ENCODE data around the gene GBA2.

The GBA2 gene

DNA sequence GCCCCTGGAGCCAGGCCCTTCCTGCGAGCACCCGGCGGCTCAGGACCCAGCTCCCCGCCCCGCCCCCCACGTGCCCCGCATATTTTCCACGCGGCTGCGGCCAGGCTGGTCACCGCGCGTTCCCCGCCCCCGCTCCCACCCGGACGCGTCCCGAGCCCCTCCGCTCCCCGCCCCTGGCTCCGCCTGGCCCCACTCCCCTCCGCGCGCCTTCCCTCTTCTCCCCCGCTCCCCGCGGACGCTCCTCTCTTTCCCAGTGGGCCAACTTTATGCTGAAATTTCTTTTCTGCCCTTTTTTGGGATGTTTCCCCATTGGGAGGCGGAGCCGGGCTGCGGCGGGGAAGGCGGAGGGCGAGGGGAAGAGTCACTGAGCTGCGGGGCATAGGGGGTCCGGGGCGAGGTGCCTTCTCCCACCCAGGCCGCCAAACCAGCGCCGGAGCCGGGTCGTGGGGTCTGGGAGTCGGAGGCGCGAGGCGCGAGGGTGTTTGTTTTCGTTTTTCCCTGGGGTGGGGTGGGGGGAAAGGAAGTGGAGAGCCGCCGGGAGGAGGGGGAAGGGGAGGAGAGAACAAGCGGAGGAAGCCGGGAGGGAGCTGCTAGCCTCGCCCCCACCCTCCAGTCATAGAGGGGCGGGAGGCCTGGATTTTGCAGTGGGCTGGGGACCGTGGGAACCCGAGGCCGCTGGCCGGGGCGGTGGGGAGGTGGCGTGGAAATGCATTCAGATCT is 58.3 kb downstream of the GBA2 start:
- DNase-seq (ENCODE audit: low read depth): peak; percentile 14

DNA sequence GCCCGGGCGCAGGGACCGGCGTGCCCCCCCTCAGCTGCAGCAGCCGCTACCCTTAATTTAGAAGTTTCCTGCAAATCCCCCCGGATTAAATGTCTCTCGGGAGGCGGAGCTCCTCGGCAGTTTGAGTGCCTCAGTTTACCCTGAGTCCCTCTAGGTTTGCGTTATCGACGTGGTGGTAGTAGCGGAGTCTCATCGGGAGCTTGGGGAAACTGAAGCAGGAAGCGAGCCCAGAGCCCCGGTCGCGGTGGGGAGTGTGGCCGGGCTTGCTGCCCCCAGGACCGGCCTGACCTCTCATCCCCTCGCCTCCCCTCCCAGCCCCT is 58.8 kb downstream of the GBA2 start:
- DNase-seq (ENCODE audit: low read depth): no peak

DNA sequence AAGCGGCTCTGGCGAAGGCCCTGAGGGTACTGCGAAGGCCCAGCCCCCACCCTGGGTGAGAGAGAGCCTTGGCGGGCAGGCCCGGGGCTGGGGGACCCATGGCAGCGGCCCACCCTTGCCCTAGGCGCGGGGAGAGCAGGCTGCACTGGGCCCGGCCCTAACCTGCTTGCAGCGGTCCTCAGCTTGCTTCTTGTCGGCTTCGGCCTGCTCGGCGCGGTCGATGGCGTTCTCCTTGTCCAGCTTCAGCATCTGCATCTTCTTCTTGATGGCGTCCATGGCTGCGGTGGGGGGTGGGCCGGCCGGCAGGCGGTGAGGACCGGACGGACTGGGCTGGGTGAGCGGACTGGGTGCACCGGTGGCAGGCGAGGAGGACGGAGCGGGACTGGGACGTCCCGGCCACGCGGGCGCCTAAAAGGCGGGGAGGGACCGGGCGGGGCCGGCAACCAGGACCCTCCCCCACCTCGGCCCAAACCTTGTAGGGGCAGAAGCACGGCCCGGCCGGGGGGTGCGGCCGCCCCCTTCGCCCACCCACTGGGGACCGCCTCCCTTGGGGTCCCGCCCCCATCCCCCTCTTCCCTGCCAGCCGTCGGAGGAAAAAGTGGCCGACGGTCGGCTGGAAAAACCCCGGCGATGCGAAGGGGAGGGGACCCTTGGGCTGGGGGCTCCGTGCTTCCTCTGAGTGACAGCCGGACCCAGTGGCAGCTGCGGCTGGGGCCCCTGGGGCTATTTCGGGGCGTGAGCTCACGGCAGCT is 59.3 kb downstream of the GBA2 start, which contains the start of gene TPM2:
TSS of gene TPM2 (minus strand) at position 384 of the 752 bp plus-strand sequence. CDS start at position 276, 108 bp downstream.
- no peak for DNase-seq (ENCODE audit: low read depth)

DNA sequence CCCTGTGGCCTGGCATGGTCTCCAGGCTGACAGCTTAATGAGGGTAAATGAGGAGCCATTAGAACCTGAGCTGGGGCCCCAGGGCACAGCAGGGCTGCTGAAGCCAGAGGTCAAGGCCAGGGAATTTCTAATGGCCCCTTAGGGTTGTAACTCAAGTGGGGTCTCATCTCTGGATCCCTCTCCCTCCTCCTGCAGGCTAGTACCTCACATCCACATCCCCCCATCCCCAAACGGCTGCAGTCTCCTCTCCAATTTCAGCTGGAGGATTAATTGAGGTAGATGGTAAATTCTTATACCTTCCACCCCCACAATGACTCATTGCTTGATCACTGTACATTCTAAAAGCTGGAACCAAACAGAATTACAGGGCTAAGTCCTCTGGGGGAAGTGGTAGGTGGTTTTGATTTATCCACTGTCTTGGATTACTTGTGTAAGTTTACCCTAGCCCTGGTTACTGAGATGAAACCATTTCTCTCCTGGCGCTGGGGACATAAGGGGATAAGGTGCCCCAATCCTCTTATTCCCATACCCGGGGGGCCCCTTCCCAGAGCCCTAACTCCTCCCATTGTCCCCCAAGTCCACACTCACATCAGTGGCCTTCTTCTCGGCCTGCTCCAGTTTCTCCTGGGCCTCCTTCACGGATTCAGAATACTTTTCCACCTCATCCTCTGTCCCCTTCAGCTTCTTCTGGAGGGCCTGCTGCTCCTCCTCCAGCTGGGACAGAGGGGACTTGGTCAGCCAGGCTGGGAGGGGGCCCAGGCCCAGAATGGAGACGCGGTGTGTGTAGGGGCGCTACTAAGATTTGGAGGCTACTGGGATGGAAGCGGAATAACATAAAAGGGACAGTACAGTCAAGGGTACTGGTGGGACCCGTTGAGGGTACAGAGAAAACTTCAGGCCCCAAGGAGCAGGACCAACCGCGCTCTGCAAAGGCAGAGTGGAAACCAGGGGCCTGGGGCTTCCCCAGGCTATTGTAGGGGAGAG is 60.2 kb downstream of the GBA2 start:
- DNase-seq (ENCODE audit: low read depth): no peak

DNA sequence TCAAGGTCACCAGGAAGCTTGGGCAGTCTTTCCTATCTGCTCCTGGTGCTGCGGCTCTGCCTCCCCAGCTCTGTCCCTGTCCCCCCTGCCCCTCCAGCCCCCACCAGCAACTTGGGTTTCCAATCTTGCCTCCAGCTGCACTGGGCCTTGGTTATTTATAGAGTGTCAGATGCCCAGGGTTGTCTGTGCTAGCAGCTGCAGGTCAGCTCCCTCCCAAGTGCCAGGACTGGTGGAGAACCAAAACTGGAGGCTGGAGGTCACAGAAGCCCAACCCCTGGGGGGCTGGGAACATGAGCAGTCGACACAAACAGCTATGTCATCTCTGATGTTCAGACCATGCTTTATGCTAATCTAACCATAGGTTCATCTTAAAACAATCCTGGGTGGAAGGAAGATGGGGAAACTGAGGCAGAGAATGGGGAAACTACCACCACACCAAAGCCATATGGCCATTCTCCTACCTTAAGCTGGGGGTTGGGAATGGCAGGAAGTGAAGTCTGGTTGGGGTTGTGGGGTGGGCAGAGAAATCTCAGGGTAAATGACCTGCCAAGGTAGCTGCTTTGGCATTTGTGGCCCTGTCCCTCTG is 61.0 kb downstream of the GBA2 start:
- no peak for DNase-seq (ENCODE audit: low read depth)

DNA sequence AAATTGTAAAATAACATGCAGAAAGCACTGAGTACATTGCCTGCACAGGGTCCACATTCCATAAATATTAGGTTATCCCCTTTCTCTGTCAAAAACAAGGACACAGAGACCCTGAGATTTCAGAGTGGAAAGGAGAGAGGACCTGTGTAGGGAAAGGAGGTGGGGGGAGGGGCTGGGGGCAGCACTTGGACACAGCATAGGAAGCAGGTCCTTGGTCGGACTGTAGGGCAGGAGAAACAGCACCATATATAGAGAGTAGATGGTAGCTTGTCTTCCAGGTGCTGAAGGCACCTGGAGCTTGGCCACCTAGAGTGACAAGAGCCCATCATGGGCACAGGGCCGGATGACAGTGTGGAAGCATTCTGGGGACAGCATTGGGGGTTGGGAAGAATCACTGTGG is 61.7 kb downstream of the GBA2 start:
- DNase-seq (ENCODE audit: low read depth): no peak
